T-cell (primary cell): Measurements from ENCODE around the gene CHMP2B. TPM values are rescaled to one million over a fixed set of nuclear protein-coding genes. Genes with fewer than 3 reads are reported as not detected.

ENCODE experiments used
- ATAC-seq, 4 experiments: fragments of 200-7000 bp in 3 of 4; fragments of 150-1000 bp in 1 of 4; cut with Tn5 transposase; replicated peaks in 1 of 4; 1 replicate in 3 of 4; 2 replicates in 1 of 4; pipeline ENCODE4 v1.10.0; 2021; ENCODE audit warnings: moderate library complexity in 3 of 4, mild to moderate bottlenecking in 2 of 4, moderate number of reproducible peaks in 1 of 4
- CTCF ChIA-PET, 2 donors: fragments of 300-600 bp; sonication (Branson Sonifier 250); formaldehyde crosslinking; loops; one replicate each; lab custom pipeline; 2022; ENCODE audit warnings: antibody characterized with exemption in 2 of 2; lab: Charles Lee
- POLR2A ChIA-PET, 2 donors: fragments of 300-600 bp; sonication (Branson Sonifier 250); formaldehyde crosslinking; loops; one replicate each; lab custom pipeline; 2022; ENCODE audit warnings: antibody characterized with exemption in 2 of 2; lab: Charles Lee
- DNase-seq, 35 experiments: peaks; one replicate each; pipeline versions ENCODE4 v3.0.0 to v3.0.0-alpha.2; 2013 to 2023
- H3K27ac ChIP-seq: one replicate; pipeline ENCODE4 v1.5.1; 2013; ENCODE audit warnings: low read length
- H3K27me3 ChIP-seq, 2 experiments: replicated peaks in 1 of 2; 1 replicate in 1 of 2; 2 replicates in 1 of 2; pipeline versions ENCODE4 v1.6.1 to v1.7.0; 2013; ENCODE audit warnings: low read length in 1 of 2, mixed read lengths in 1 of 2; ENCODE audit not compliant: control insufficient read depth in 2 of 2, insufficient read depth in 2 of 2; ENCODE audit errors: extremely low read depth in 1 of 2
- H3K36me3 ChIP-seq, 2 donors: 1 replicate in 1 of 2; 2 replicates in 1 of 2; pipeline versions ENCODE4 v1.6.1 to v1.7.0; 2013; ENCODE audit warnings: low read length in 1 of 2; ENCODE audit not compliant: control insufficient read depth in 2 of 2, insufficient read depth in 1 of 2; ENCODE audit errors: extremely low read depth in 1 of 2
- H3K4me1 ChIP-seq, 2 experiments: 1 replicate in 1 of 2; 2 replicates in 1 of 2; pipeline versions ENCODE4 v1.6.1 to v1.7.0; 2013; ENCODE audit warnings: low read length in 2 of 2, mixed read lengths in 1 of 2; ENCODE audit not compliant: insufficient read depth in 2 of 2, control insufficient read depth in 1 of 2; ENCODE audit errors: extremely low read depth in 1 of 2
- H3K4me3 ChIP-seq, 2 donors: 1 replicate in 1 of 2; 2 replicates in 1 of 2; pipeline versions ENCODE4 v1.5.1 to v1.7.0; 2013; ENCODE audit warnings: mild to moderate bottlenecking in 2 of 2, low read length in 1 of 2, moderate library complexity in 1 of 2; ENCODE audit not compliant: control insufficient read depth in 1 of 2; ENCODE audit errors: extremely low read depth in 1 of 2
- H3K9me3 ChIP-seq: 2 replicates; pipeline ENCODE4 v1.7.0; 2013
- H3K27ac Mint-ChIP-seq, 2 donors: one replicate each; pipeline ENCODE4 v1.8.0; 2020 to 2021; ENCODE audit warnings: mild to moderate bottlenecking in 2 of 2, mixed read lengths in 2 of 2
- H3K27me3 Mint-ChIP-seq, 2 donors: one replicate each; pipeline ENCODE4 v1.8.0; 2021 to 2022; ENCODE audit warnings: mixed read lengths in 2 of 2
- H3K36me3 Mint-ChIP-seq: one replicate; pipeline ENCODE4 v1.8.0; 2021; ENCODE audit warnings: mixed read lengths
- H3K4me1 Mint-ChIP-seq, 3 donors: one replicate each; pipeline ENCODE4 v1.8.0; 2020 to 2022; ENCODE audit warnings: mixed read lengths in 3 of 3, mild to moderate bottlenecking in 1 of 3
- H3K4me3 Mint-ChIP-seq, 3 donors: one replicate each; pipeline ENCODE4 v1.8.0; 2020 to 2022; ENCODE audit warnings: mild to moderate bottlenecking in 3 of 3, mixed read lengths in 3 of 3, moderate library complexity in 3 of 3
- H3K9me3 Mint-ChIP-seq, 3 donors: one replicate each; pipeline ENCODE4 v1.8.0; 2020 to 2022; ENCODE audit warnings: mixed read lengths in 3 of 3
- WGBS: methylation state at CpG from one replicate; pipeline ENCODE4 v1.1.5; 2013; ENCODE audit warnings: missing lambda C conversion rate; ENCODE audit not compliant: insufficient coverage; 5-methylcytosine and 5-hydroxymethylcytosine counted together
- total RNA-seq, 35 experiments: library from RNA in 6 of 35; stranded (reverse) in 6 of 35; fragments of 120-200 nt in 1 of 35; gene quantifications; one replicate each; pipeline versions ENCODE4 v1.2.1 to v1.2.4 and lab custom pipeline; 2013 to 2026

The CHMP2B gene
- total RNA-seq, 5 donors from 2014 or later (not counting 1 experiment from before 2014, with no cell fraction given), result 18.3 to 26.3 (median 23.3) TPM

- POLR2A ChIA-PET, result no interaction called here
- H3K36me3 Mint-ChIP-seq, result no peaks in the 10 kb centered on the region
- H3K36me3 ChIP-seq, result no peaks in the 10 kb centered on the region
- H3K27me3 Mint-ChIP-seq, result peaks cover 39 to 40% of the 10 kb centered on the region in 2 donors
- ATAC-seq (no peak), DNase-seq (no peak)
- H3K4me3 Mint-ChIP-seq, result no peak overlapping the region
- peaks cover 0 to 4% (median 0%) of the 10 kb centered on the region in 3 donors for H3K9me3 Mint-ChIP-seq
- no peak overlapping the region for H3K27ac ChIP-seq
- H3K27ac Mint-ChIP-seq, result no peak overlapping the region
- H3K4me1 ChIP-seq, result no peaks in the 10 kb centered on the region
- CTCF ChIA-PET, result no interaction called here
- H3K27me3 ChIP-seq, result peaks cover 0 to 11% of the 10 kb centered on the region in 2 experiments
- H3K4me3 ChIP-seq, result no peak overlapping the region
- WGBS, result no CpG with 5 or more reads among the region's 1 CpG
- H3K9me3 ChIP-seq, result no peaks in the 10 kb centered on the region
- H3K4me1 Mint-ChIP-seq, result no peaks in the 10 kb centered on the region
These were observed 8.5 kb upstream of the CHMP2B start for GRCh38 chr3:87218560-87218959.

DNA sequence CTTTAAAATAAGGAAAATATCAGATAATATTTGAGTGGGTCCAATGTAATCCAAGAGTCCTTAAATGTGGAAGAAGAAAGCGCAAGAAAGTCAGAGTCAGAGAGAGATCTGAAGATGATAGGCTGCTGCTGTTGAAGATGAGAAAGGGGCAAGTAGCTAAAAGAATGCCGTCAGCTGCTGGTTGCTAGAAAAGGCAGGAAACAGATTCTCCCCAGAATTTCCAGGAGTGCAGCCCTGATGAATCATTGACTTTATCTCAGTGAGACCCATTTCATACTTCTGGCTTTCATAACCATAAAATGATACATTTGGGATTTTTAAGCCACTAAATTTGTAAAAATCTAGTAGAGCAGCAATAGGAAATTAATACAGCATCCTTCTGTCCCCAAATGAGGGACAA is 7.5 kb upstream of the CHMP2B start:
- Mint-ChIP-seq H3K36me3 (no peaks in the 10 kb centered on the region), H3K27ac (no peak overlapping the region), H3K4me3 (no peak overlapping the region), H3K9me3 (peaks cover 0 to 4% (median 0%) of the 10 kb centered on the region in 3 donors), H3K27me3 (peaks cover 35 to 39% of the 10 kb centered on the region in 2 donors), H3K4me1 (no peaks in the 10 kb centered on the region)
- no peak for DNase-seq
- Histone ChIP-seq H3K9me3 (no peaks in the 10 kb centered on the region), H3K36me3 (no peaks in the 10 kb centered on the region), H3K4me1 (no peaks in the 10 kb centered on the region), H3K4me3 (no peak overlapping the region), H3K27ac (no peak overlapping the region), H3K27me3 (peaks cover 0 to 11% of the 10 kb centered on the region in 2 experiments)
- ChIA-PET POLR2A (no interaction called here), CTCF (no interaction called here)
- WGBS, result 100% methylated on average over 2 of the region's 2 CpGs
- no peak for ATAC-seq

DNA sequence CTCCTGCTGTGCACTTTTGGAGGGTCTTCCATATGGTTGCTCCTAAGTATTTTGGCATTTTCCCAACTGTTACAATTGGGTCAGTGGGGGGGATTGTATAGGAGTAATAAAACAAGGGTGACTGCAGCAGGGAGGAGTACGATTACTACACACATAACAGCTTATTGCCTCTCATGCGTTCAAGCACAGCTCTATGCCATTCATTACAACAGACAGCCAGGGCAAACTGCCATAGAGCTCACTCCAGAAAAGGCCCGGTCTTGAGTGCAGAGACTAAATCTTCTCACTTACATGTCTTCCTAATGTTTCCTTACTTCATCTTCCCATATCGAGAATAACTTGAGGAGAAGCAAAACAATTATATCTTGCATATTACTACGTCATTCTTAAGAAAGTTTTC is 1.4 kb upstream of the CHMP2B start:
- DNase-seq, result no peak
- Mint-ChIP-seq H3K9me3 (peaks cover 0 to 4% (median 0%) of the 10 kb centered on the region in 3 donors), H3K36me3 (no peaks in the 10 kb centered on the region), H3K27me3 (peaks cover 8 to 15% of the 10 kb centered on the region in 2 donors), H3K4me1 (peaks cover 32 to 38% (median 33%) of the 10 kb centered on the region in 3 donors), H3K4me3 (peak overlapping the region; percentile 55 to 99 (median 55)), H3K27ac (no peak overlapping the region)
- Histone ChIP-seq H3K4me3 (no peak overlapping the region), H3K36me3 (no peaks in the 10 kb centered on the region), H3K27ac (no peak overlapping the region), H3K9me3 (no peaks in the 10 kb centered on the region), H3K4me1 (peaks cover 8 to 10% of the 10 kb centered on the region in 2 experiments), H3K27me3 (no peaks in the 10 kb centered on the region)
- ATAC-seq, result no peak
- WGBS, result 92% methylated on average over 2 of the region's 5 CpGs
- POLR2A ChIA-PET, result interaction anchor here in 1 of 2 donors (0.6 kb wide), 1 partner anchor 42 kb away, joined by 3 read pairs; no protein-coding TSS in a partner anchor
- CTCF ChIA-PET, result interaction anchor here (0.6 kb wide), 2 partner anchors 14 to 1205 kb away, joined by 4 read pairs; no protein-coding TSS in a partner anchor

DNA sequence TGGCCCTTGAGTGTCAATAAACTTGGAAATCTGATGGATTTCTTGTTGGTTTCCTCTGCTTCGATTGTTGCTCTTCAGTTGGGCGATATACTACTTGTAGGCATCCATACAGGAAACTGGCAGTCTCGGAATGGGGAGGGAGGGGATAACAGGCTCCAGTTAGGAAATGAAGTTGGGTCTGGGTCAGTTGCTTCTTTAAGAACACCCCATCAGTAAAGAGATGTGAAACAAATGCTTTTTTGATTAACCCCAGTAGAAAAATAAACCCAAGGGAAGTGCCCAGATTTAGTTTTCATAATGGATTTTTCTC is 681 bp downstream of the CHMP2B start:
- ATAC-seq, result no peak
- WGBS, result no CpG with 5 or more reads among the region's 3 CpGs
- peaks cover 8 to 10% of the 10 kb centered on the region in 2 experiments for H3K4me1 ChIP-seq
- peaks cover 0 to 3% (median 0%) of the 10 kb centered on the region in 3 donors for H3K9me3 Mint-ChIP-seq
- peak overlapping the region; percentile 94 to 97 for H3K27ac Mint-ChIP-seq
- H3K4me3 ChIP-seq, result peak overlapping the region; percentile 82 to 90
- peaks cover 48 to 56% (median 49%) of the 10 kb centered on the region in 3 donors for H3K4me1 Mint-ChIP-seq
- no peaks in the 10 kb centered on the region for H3K36me3 ChIP-seq
- POLR2A ChIA-PET, result interaction anchor here in 1 of 2 donors (1.0 kb wide), 1 partner anchor 773 kb away, joined by 3 read pairs; no protein-coding TSS in a partner anchor
- H3K4me3 Mint-ChIP-seq, result peak overlapping the region; percentile 99
- no peaks in the 10 kb centered on the region for H3K9me3 ChIP-seq
- DNase-seq, result peak in 1 of 35 experiments; percentile 0
- CTCF ChIA-PET, result interaction anchor here in 1 of 2 donors (1.8 kb wide), 1 partner anchor 33 kb away, joined by 9 read pairs; no protein-coding TSS in a partner anchor
- H3K36me3 Mint-ChIP-seq, result peaks cover 13% of the 10 kb centered on the region
- peak overlapping the region; percentile 85 for H3K27ac ChIP-seq
- H3K27me3 Mint-ChIP-seq, result peaks cover 3 to 10% of the 10 kb centered on the region in 2 donors
- H3K27me3 ChIP-seq, result no peaks in the 10 kb centered on the region

- Histone ChIP-seq H3K4me1 (peaks cover 8 to 10% of the 10 kb centered on the region in 2 experiments), H3K27me3 (no peaks in the 10 kb centered on the region), H3K27ac (no peak overlapping the region), H3K9me3 (no peaks in the 10 kb centered on the region), H3K36me3 (no peaks in the 10 kb centered on the region), H3K4me3 (peak overlapping the region in 1 of 2 donors; percentile 90)
- Mint-ChIP-seq H3K27me3 (peaks cover 0 to 6% of the 10 kb centered on the region in 2 donors), H3K9me3 (no peaks in the 10 kb centered on the region), H3K4me1 (peaks cover 54 to 62% (median 54%) of the 10 kb centered on the region in 3 donors), H3K4me3 (peak overlapping the region; percentile 99), H3K36me3 (peaks cover 16% of the 10 kb centered on the region), H3K27ac (no peak overlapping the region)
- no CpG with 5 or more reads among the region's 1 CpG for WGBS
- DNase-seq, result no peak
- no peak for ATAC-seq
- ChIA-PET CTCF (interaction anchor here in 1 of 2 donors (1.8 kb wide), 1 partner anchor 32 kb away, joined by 9 read pairs; no protein-coding TSS in a partner anchor), POLR2A (interaction anchor here (0.7 to 1.0 kb wide), 2 partner anchors 56 to 773 kb away, joined by 3 to 6 read pairs; no protein-coding TSS in a partner anchor)
These were observed 1.2 kb downstream of the CHMP2B start for GRCh38 chr3:87228316-87228715.

DNA sequence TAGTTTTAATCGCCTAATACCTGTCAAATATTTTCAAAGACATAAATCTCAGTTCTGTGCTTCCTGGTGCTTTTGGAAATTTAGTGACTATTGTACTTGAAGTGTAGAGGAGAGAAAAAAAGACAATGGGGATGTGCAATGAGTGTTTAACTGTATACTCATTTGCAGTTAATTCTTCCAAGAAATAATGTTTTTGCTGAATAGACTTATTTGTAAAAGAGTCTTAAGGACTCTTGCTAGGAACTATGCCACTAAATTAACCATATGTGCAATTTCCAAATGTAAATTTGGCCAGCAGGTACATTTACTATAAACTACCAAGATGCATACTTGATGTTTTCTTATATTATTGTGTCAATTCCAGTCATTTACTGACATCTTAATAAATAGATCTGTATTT is 2.0 kb downstream of the CHMP2B start:
- peaks cover 16% of the 10 kb centered on the region for H3K36me3 Mint-ChIP-seq
- DNase-seq (no peak), ATAC-seq (no peak)
- H3K4me3 Mint-ChIP-seq, result peak overlapping the region; percentile 56 to 99 (median 99)
- Histone ChIP-seq H3K36me3 (no peaks in the 10 kb centered on the region), H3K27me3 (no peaks in the 10 kb centered on the region), H3K4me1 (peaks cover 8 to 10% of the 10 kb centered on the region in 2 experiments), H3K27ac (no peak overlapping the region), H3K4me3 (no peak overlapping the region), H3K9me3 (no peaks in the 10 kb centered on the region)
- no peaks in the 10 kb centered on the region for H3K9me3 Mint-ChIP-seq
- ChIA-PET CTCF (no interaction called here), POLR2A (interaction anchor here in 1 of 2 donors (0.6 to 0.7 kb wide), 2 partner anchors 56 to 879 kb away, joined by 6 to 7 read pairs; no protein-coding TSS in a partner anchor)
- peaks cover 60 to 66% (median 60%) of the 10 kb centered on the region in 3 donors for H3K4me1 Mint-ChIP-seq
- H3K27ac Mint-ChIP-seq, result no peak overlapping the region
- peaks cover 0 to 6% of the 10 kb centered on the region in 2 donors for H3K27me3 Mint-ChIP-seq
- WGBS, result no CpG with 5 or more reads among the region's 1 CpG
